ENCODE data around the gene NEK2.
A peak's percentile ranks its signal among the peaks of the same experiment; 100 is the strongest.
"Not testable (repeated sequence)": the region's sequence is repeated elsewhere in the genome, so short reads cannot be mapped to it uniquely, and the experiment has no call there.

The NEK2 gene

DNA sequence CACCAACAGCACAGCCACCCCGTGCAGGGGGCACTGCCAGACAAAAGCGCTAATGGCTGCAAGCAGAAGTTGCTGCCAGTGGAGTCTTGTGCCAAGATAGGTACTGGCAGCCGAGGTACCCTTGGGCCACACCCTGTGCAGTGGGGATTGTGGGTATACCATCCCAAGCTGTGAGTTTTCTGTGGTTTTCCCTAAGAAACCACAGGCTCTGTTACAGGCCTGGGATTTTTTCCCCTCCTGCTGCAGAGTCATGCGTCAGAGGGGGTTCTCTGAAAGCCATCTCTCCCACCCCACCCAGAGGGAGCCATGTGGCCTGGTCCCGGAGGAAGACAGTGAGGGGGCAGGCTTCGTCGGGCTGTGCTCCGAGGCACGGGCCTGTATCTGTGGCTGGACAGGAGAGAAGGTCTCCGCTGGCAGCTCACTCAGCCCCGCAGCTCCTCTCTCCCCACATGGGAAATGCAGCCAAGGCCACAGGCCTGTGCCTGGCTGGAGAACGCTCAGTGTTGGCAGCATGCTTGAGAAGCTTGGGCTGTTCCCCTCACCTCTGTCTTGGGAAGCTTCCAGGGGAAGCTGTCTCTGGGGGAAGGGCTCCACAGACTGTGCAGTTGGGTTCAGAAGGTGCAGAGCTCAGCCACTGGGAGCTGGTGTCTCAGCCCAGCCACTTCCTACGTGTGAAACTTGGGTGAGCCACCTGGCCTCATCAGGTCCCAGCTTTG, 42.5 kb downstream of the NEK2 start:
- DNase-seq (ENCODE audit: low spot score), result no peak

DNA sequence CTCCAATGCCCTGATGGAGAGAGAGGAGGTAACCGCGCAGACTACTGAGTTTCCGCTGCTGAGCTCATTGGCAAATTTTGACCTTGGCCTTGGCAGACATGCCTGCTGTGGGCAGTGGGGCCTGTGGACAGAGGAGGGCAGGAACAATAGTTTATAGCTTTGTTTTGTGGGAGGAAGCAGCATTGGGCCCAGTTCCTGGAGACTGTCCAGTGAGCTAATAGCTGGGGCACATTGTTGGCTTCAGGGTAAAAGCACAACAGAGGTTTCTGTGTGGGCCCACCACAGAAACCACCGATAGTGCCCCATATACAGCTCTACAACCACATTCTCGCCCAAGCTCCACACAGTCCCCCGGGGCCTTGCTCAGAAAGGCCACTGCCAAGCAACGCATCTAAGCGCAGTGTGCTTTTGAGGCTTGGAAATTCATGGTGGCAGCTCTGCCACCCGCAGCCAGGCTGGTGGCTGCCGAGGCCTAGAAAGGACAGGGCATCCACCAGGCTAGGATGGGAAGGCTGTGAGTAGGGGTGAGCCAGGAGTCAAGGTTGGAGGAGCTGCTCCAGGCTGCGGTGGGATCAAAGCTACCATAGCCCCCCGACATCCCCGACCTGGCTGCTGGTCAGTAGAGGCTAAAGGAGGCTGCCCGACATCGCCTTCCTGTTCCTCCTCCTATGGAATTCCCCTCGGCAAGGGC, 43.2 kb downstream of the NEK2 start:
- DNase-seq (ENCODE audit: low spot score), result no peak

DNA sequence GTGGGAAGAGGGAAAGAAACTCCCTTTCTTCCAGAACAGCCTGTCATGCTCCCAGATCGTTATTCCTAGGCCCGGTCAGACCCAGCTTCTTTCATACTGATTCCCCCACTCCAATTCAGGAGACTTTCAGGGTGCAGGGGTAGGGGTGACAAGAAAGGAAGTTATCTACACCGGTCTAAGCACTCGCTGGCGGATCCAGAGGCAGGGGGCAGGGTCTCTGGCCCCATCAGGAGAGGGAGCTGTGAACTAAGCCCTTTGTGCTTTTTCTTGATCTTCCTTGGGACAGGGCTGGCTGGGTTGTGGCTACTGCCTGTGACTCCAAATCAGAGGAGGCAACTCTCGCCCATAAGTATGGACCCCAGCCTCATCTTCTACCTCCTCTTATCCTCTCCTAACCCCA, 44.3 kb downstream of the NEK2 start:
- no peak for DNase-seq (ENCODE audit: low spot score)

DNA sequence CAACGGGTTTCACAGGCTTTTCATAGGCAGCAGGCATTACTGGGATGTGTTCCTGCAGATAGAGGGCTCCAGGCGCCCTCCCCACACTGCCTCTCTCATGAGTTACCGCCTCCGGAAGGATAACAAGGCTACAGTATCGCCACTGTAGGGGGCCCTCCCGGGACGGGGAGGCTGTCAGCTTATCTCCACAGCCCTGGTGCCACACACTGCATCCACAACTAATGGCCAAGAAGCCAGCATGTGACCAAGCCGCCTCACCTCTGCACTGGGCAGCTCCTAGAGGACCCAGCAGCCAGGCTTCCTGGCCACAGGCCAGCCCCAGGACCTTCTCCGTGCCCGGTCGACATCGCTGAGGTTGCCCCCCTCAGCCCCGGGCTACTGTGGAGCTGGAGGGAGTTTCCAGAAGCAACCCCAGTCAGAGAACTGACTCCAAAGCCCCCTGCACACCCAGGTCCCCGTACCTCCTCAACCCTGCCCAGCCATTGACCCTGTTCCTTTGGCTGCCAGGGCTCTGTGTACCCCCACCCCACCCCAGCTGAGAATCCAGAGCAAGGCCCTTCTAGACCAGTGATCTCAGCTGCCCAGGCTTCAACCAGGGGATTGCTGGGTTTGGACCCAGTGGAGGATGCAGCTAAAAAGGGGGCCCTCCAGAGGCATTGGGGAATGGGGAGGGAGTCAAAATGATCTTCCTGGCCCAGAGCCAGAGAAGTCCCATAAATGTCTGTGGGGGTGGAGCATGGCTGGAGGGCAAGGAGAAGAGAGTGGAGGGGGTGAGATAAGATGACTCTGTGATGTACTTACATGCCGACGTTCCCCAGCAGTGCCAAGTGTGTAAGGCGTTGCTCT, 45.0 kb downstream of the NEK2 start:
- no peak for DNase-seq (ENCODE audit: low spot score)

DNA sequence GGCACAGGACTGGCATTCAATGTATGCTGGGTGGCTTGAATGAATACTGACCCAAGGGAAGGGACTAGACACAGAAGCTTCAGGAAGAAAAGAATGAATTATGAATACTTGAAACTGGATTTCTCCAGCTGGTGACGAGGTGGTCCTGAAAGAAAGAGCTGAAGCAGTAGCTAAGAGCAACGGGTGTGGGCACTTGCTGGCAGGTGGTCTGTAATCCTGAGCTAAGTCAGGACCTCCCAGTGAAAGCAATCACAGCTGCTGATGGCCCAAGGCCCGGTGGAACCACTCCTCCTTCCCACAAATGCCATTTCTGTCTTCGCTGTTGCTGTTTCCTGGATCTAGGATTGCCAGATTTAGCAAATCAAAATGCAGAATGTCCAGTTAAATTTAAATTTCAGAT, 47.0 kb downstream of the NEK2 start:
- no peak for DNase-seq (ENCODE audit: low spot score)

DNA sequence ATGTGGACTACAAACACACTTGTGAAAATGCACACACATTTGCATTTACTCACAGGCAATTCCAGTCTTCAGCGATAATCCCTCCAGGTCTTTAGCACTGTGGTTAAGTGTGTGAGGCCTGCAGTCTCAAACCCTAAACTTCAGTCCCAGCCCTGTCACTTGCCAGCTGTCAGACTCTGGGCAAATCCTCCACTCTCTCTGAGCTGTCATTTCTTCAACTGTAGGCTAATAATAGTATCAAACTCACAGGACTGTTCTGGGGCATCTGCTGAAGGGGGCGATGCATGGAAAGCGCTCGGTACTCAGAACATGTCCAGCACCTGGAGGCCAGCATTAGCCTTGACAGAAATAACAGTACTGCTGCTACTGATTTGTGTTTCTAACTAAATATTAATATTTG, 48.2 kb downstream of the NEK2 start:
- DNase-seq (ENCODE audit: low spot score), result no peak

DNA sequence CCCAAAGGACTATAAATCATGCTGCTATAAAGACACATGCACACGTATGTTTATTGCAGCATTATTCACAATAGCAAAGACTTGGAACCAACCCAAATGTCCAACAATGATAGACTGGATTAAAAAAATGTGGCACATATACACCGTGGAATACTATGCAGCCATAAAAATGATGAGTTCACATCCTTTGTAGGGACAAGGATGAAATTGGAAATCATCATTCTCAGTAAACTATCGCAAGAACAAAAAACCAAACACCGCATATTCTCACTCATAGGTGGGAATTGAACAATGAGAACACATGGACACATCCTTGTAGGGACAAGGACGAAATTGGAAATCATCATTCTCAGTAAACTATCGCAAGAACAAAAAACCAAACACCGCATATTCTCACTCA, 49.6 kb downstream of the NEK2 start:
- not testable (repeated sequence) for DNase-seq (ENCODE audit: low spot score)

DNA sequence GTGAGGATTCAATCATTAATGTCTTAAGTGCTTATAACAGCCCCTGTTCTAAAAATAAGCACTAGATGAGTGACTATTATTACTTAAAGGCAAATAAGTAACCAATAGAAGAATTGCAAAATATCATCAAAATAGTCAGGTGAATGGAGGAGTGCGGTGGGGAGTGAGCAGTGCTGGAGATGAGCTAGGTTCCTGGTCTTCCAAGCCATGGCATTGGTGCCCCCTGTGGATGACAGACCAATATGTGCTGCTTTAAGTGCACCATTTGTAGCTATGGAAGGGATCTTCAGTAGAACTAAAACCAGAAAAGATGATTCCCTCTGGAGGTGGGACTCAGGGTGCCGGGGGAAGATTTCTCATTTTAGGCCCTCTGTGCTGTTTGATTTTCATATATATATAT, 50.4 kb downstream of the NEK2 start:
- peak; percentile 34 for DNase-seq (ENCODE audit: low spot score)

DNA sequence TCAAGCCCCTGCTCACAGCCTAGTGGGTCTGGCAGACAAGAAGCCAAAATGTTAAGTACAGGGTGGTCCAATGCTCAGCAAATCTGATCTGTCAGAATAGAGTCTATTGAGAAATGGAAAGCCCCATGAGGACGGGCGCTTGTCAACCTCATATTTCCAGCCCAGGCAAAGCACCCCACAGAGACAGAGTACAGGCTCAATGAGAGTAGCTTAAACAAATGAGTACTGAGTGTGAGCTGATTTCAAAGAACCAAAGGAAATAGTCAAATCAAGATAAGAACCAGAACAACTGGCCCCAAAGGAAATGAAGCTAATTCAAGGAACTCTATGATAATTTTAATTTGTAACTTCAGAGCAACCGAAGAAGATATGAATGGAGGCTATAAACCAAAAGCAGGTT, 51.9 kb downstream of the NEK2 start:
- no peak for DNase-seq (ENCODE audit: low spot score)

DNA sequence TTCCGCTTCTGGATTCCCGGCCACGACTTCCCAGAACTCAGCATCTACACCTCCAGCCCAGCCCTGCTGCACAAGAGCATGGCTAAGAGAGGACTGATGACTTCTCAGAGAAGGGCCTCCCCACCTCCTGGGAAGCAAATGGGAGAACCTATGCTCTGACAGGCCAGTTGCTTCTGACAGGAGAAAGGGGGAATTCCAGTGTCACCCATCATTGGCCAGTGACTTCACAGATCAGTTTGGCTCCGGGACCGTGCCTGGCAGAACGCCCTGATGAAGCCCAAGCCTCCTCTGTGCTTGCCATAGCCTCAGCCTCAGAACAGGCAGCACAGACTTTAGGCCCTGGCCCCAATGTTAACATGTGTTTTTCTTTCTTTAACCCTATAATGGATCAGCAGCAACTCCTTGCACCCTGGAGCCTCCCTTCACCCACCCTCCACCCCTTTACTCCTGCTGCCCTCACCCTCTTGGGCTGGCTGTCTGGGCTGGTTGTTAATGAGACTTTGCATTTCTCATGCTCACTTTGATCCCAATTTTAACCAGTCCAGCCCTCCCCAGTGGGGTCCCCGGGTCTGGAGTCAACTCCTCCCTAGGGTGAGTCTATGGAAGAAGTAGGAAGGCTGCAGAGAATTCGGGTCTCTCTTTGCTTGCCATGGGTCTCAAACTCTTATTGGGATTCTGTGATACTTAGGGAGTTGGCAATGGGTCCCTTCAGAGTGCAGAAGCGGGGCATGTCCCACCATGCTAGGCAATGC, 53.8 kb downstream of the NEK2 start:
- DNase-seq (ENCODE audit: low spot score), result no peak

DNA sequence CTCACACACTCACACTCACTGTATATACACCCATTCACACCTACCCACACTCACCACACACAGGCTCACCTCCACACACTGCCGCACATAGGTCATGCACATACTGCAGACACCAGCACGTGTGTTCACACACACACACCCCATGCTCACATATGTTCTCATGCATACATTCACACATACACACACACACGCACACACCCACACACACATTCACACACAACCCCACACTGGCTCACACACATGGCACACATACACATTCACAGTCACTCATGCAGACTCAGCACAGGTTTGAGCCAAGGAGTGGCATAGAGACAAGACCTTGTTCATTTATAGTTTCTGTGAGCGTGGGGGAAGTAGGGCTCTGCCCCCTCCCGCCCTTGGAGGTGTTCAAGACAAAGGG, 55.3 kb downstream of the NEK2 start:
- DNase-seq (ENCODE audit: low spot score), result no peak

DNA sequence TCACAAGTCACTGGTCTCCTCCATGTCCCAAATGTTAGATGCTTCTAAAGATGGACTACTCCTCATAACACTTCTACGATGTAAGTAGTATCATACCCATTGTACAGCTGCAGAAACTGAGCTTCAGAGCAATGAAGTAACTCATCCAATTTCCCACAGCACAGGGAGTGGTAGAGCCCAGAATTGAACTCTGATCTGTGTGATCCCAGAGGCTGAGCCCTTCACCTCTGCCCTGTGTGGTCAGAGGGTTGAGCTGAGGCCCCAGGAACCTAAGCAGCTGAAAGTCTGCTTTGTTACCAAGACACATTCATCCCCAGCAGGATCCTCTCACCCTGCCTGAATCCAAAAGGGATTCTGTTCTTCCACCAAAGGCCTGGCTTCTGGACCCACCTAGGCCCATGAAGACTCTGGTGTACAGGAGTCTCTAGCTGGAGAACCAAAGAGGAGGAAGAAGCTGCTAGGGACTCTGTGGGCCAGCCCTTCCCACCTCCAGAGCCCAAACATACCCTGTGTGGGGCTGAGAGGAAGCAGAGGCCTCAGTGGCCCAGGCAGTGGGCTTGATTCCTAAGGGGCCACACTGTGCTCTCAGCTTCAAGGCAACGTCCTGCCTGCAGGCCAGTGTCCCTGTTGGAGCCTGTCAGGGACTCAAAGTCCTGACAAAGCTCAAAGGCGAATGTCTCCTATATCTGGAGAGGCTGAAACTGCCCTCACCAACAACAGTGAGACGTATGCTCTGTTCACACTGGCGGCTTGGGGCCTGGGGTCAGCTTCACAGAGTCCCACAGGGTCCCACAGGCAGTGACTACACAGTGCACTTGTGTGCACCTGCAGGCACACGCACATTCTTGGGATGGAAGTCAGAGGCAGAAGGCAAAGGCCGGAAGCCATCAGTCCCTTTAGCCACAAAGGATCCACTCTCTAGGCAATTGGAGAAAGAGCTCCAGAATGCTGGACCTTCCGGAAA, 56.1 kb downstream of the NEK2 start:
- DNase-seq (ENCODE audit: low spot score), result no peak

DNA sequence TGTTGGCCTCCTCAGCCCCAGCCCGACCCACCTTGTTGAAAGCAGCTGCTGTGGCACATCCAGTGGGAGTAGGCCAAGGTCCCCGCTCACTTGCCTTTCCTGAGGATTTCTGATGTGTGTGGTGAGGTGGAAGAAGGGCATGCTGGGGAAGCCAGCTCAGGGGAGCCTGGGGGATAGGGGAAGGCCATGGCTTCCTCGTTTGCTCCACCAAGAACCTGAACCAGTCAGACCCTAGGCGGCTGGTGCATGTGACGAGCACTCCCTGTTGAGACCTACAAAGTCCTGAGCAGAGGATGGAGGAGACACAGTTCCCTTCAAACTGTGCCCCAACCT, 58.5 kb downstream of the NEK2 start:
- DNase-seq (ENCODE audit: low spot score), result no peak

DNA sequence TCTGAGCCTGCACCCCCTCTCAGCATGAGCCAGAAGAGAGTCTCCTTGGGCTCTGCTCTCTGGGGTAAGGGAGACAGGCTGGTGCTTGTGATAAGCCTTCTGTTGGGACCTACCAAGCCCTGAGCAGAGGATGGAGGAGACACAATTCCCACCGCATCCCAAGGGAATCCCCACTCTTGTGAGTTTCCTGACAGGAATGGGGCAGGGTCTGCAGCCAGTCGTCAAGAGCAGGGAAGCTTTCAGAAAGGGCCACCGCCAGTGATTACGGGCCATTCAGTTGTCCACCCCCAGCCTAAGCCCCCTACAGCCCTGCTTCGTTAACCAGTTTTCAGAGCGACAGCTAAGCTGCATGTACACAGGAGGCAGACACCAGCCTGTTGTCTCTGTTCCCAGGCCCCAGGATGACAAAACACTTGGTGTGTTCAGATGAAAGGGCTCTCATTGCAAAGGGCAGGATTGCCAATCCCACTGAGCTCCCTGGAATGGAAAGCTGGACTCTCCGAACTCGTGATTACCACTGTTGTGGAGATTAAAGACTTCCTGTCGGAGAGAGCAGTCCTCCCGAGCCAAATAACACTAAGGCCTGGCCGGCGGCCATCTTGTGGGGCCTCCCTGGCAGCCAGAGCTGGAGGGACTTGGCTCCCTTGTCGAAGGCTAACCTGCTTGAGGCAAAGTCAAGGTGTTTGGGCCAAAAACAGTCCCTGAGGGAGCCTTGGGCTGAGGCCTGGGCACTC, 59.0 kb downstream of the NEK2 start:
- no peak for DNase-seq (ENCODE audit: low spot score)

DNA sequence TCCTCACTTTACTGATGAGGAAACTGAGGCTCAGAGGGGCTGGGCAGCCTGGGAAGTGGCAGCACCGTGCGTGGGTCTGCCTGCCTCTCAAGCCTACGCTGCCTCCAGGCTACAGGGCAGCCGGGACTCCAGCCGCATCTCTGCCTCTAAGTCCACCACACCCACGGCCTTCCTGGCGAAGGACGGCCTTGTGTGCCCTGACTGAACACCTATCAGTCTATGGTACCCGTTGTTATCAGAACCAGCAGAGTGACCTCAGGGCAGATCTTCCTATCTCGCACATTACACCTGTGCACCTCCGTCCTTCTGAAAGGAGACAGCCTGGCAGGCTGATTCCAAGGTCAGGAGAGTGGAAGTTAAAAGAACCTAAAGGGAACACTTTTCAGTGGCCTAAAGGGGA, 60.8 kb downstream of the NEK2 start:
- DNase-seq (ENCODE audit: low spot score), result no peak

DNA sequence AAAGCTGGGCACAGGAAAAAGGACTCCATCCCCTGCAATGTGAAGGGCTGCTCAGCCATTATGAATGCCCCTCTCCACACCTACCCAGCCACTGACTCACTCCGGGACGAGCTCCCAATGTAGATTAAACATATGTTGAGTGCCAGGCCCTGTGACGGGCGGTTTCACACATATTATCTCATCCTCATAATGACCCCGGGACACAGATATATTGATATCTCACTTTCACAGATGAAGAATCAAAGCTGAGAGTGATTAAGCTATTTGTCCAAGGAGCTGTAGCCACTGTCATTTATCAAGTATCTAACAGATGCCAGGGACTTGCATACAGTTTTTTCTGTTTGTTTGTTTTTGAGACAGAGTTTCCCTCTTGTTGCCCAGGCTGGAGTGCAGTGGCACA, 61.5 kb downstream of the NEK2 start:
- DNase-seq (ENCODE audit: low spot score), result no peak

DNA sequence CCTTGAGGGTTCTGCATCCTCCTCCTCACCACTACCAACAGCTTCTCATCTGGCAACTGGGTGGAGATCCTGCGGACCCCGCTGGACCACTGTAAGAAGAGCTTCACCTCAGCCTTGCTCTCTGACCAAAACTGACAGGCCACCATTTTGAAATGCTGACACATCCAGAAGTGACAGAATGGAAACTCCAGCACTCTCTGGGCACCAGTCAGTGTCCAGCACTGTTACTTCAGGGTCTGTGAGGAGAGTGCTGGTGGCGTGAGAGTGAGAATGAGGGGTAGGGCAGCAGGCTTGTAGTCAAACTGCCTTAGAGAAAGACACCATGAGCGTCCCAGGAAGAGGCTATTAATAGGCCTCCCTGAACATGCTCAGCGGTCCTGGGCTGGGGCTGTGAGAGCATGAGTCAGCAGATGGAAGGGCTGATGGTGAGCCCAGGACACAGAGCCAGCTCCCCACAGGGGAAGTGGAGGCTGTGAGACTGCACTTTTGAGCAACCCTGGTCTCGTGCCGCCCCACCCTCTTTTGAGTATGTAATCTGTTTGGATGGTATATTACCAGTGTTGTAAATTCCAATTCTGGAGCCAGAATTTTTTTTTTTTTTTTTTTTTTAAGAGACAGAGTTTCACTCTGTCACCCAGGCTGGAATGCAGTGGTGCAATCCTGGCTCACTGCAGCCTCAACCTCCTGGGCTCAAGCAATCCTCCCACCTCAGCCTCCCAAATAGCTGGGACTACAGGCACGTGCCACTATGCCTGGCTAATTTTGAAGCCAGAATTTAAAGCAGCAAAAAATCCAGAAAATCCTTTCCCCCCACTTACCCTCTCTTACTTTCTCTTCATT, 62.1 kb downstream of the NEK2 start:
- DNase-seq (ENCODE audit: low spot score), result no peak

DNA sequence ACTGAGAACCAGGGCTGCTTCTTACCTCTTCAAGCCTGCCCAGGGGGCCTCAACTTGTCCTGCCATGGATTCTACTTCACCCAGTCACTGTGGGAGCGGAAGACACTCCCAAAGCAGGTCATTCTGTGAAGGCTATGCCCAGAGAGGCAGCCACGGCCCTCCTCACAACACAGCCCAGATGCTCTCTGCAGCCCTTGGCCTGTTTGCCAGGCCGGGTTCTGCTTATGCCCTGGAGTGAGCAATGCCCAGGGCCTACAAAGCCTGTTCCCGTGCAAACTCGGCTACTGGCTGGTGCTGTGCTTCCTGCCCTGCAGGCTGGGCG, 62.7 kb downstream of the NEK2 start:
- DNase-seq (ENCODE audit: low spot score), result no peak

Data from HuH-7.5 (cell line).